Measurements from ENCODE around the gene TBC1D10B.
"Not testable (repeated sequence)": the region's sequence is repeated elsewhere in the genome, so short reads cannot be mapped to it uniquely, and the experiment has no call there.

- TF ChIP-seq CTCF, POLR2A (IDR thresholded peaks at IDR 0.05): not testable (repeated sequence)
These were observed 31.6 kb downstream of the TBC1D10B start for GRCh38 chr16:30338715-30339114.
